SU-DHL-6 (cell line): ENCODE results near the gene CLEC14A.

Experiments used
- H2AFZ ChIP-seq: fragments of 200-600 bp; sonication (generic); 2 replicates; pipeline ENCODE4 v1.6.1; 2014; ENCODE audit warnings: low read depth, mild to moderate bottlenecking, moderate library complexity, mixed read lengths, antibody characterized with exemption, low read length; ENCODE audit not compliant: severe bottlenecking
- H3F3A ChIP-seq: fragments of 200-600 bp; shearing (Covaris generic); 2 replicates; pipeline ENCODE4 v1.6.0; 2016; ENCODE audit warnings: antibody characterized with exemption, mild to moderate bottlenecking; ENCODE audit not compliant: insufficient read depth
- H3K27ac ChIP-seq: fragments of 200-600 bp; sonication (generic); 2 replicates; pipeline ENCODE4 v1.5.1; 2016; ENCODE audit warnings: low read depth, mild to moderate bottlenecking, low read length, moderate library complexity, mixed read lengths
- H3K27me3 ChIP-seq: fragments of 200-600 bp; sonication (generic), shearing (Covaris generic); 2 replicates; pipeline ENCODE4 v1.6.0; 2014; ENCODE audit warnings: mild to moderate bottlenecking, low read length
- H3K36me3 ChIP-seq: fragments of 200-600 bp; sonication (generic); 2 replicates; pipeline ENCODE4 v1.6.1; 2014; ENCODE audit warnings: mild to moderate bottlenecking, low read length, mixed read lengths
- H3K4me2 ChIP-seq: fragments of 300-600, 200-600 bp; shearing (Covaris generic), sonication (generic); 2 replicates; pipeline ENCODE4 v1.6.0; 2014; ENCODE audit warnings: low read length, low read depth, mild to moderate bottlenecking; ENCODE audit not compliant: poor library complexity, severe bottlenecking
- H3K4me3 ChIP-seq: fragments of 200-600 bp; sonication (generic); 2 replicates; pipeline ENCODE4 v1.5.1; 2014; ENCODE audit warnings: antibody characterized with exemption, low read length, mild to moderate bottlenecking, mixed read lengths; ENCODE audit not compliant: insufficient read depth, poor library complexity, severe bottlenecking
- H3K79me2 ChIP-seq: fragments of 200-600 bp; sonication (generic); 2 replicates; pipeline ENCODE4 v1.6.1; 2014; ENCODE audit warnings: mild to moderate bottlenecking, low read length, moderate library complexity; ENCODE audit not compliant: insufficient read depth
- H3K9ac ChIP-seq: fragments of 200-600 bp; sonication (generic); 2 replicates; pipeline ENCODE4 v1.7.0; 2014; ENCODE audit warnings: mild to moderate bottlenecking, low read length
- H3K9me2 ChIP-seq: fragments of 200-600 bp; sonication (generic); replicated peaks from 2 replicates; pipeline ENCODE4 v1.6.1; 2014; ENCODE audit warnings: low read length; ENCODE audit not compliant: insufficient read depth
- H3K9me3 ChIP-seq: fragments of 200-600 bp; sonication (generic); 2 replicates; pipeline ENCODE4 v1.6.1; 2014; ENCODE audit warnings: low read length, mixed read lengths; ENCODE audit not compliant: insufficient read depth
- H4K20me1 ChIP-seq: fragments of 200-600 bp; sonication (generic); 2 replicates; pipeline ENCODE4 v1.6.1; 2014; ENCODE audit warnings: low read depth, mild to moderate bottlenecking, antibody characterized with exemption, low read length, moderate library complexity, mixed read lengths
- CTCF ChIP-seq: fragments of 200-600 bp; sonication (generic); IDR thresholded peaks from one replicate; pipeline ENCODE4 v1.5.1; 2017; ENCODE audit warnings: antibody characterized with exemption, mild to moderate bottlenecking, low read length, moderate library complexity; ENCODE audit not compliant: insufficient read depth, poor library complexity, severe bottlenecking
- EZH2phosphoT487 ChIP-seq: fragments of 200-600 bp; sonication (generic), shearing (Covaris generic); conservative IDR thresholded peaks from 2 replicates; pipeline ENCODE4 v1.6.1; 2018; ENCODE audit warnings: mild to moderate bottlenecking, antibody characterized with exemption, low read length, moderate library complexity, mixed read lengths

The CLEC14A gene

GRCh38 chr14:38286452-38286851, 30.6 kb upstream of the CLEC14A start:
- Histone ChIP-seq H4K20me1 (no peaks in the 10 kb centered on the region), H3K27ac (no peak overlapping the region), H3K9me3 (no peaks in the 10 kb centered on the region), H3K9ac (no peak overlapping the region), H3K4me2 (no peak overlapping the region), H3K36me3 (no peaks in the 10 kb centered on the region), H3K79me2 (no peaks in the 10 kb centered on the region), H3K27me3 (no peaks in the 10 kb centered on the region), H3F3A (no peaks in the 10 kb centered on the region), H3K4me3 (no peak overlapping the region), H3K9me2 (no peaks in the 10 kb centered on the region; the same call in 1 of the 2 replicates), H2AFZ (no peak overlapping the region)
- TF ChIP-seq EZH2phosphoT487 (no peak), CTCF (no peak)

- Histone ChIP-seq H3K79me2 (no peaks in the 10 kb centered on the region), H3F3A (no peaks in the 10 kb centered on the region), H3K9me2 (no peaks in the 10 kb centered on the region; the same call in 1 of the 2 replicates), H3K9ac (no peak overlapping the region), H3K27ac (no peak overlapping the region), H3K36me3 (no peaks in the 10 kb centered on the region), H4K20me1 (no peaks in the 10 kb centered on the region), H3K27me3 (no peaks in the 10 kb centered on the region), H3K4me2 (no peak overlapping the region), H2AFZ (no peak overlapping the region), H3K4me3 (no peak overlapping the region), H3K9me3 (no peaks in the 10 kb centered on the region)
- TF ChIP-seq EZH2phosphoT487 (no peak), CTCF (no peak)
Observed at GRCh38 chr14:38285962-38286361, 30.1 kb upstream of the CLEC14A start.

GRCh38 chr14:38282936-38283335, 27.0 kb upstream of the CLEC14A start:
- no peaks in the 10 kb centered on the region for H3K79me2 ChIP-seq
- H3K9me2 ChIP-seq = no peaks in the 10 kb centered on the region
- H3K4me2 ChIP-seq = no peak overlapping the region
- H3K4me3 ChIP-seq = no peak overlapping the region
- H3F3A ChIP-seq = no peaks in the 10 kb centered on the region
- TF ChIP-seq EZH2phosphoT487 (no peak), CTCF (no peak)
- H3K36me3 ChIP-seq = no peaks in the 10 kb centered on the region
- no peak overlapping the region for H2AFZ ChIP-seq
- H3K9me3 ChIP-seq = no peaks in the 10 kb centered on the region
- H4K20me1 ChIP-seq = no peaks in the 10 kb centered on the region
- no peak overlapping the region for H3K27ac ChIP-seq
- no peak overlapping the region for H3K9ac ChIP-seq
- no peaks in the 10 kb centered on the region for H3K27me3 ChIP-seq
